22Rv1 (cell line): ENCODE results near the gene LURAP1L.

ENCODE experiments used
- H3K27ac ChIP-seq: fragments of 450-650 bp; 2 replicates; pipeline ENCODE4 v1.5.1; 2017
- ZFX ChIP-seq: fragments of 450-650 bp; IDR thresholded peaks from 2 replicates; pipeline ENCODE4 v1.6.1; 2017; ENCODE audit warnings: antibody characterized with exemption, borderline replicate concordance
- TF ChIP-seq, protein P1 (sequence below): fragments of 450-650 bp; IDR thresholded peaks from 2 replicates; pipeline ENCODE4 v1.5.1; 2017; ENCODE audit warnings: mild to moderate bottlenecking

LURAP1L gene

GRCh38 chr9:12812710-12813109, 37.9 kb downstream of the LURAP1L start:
- H3K27ac ChIP-seq: no peak overlapping the region
- TF ChIP-seq ZFX: no peak

- H3K27ac ChIP-seq: peak overlapping the region; percentile 58
- TF ChIP-seq, protein P1, sequence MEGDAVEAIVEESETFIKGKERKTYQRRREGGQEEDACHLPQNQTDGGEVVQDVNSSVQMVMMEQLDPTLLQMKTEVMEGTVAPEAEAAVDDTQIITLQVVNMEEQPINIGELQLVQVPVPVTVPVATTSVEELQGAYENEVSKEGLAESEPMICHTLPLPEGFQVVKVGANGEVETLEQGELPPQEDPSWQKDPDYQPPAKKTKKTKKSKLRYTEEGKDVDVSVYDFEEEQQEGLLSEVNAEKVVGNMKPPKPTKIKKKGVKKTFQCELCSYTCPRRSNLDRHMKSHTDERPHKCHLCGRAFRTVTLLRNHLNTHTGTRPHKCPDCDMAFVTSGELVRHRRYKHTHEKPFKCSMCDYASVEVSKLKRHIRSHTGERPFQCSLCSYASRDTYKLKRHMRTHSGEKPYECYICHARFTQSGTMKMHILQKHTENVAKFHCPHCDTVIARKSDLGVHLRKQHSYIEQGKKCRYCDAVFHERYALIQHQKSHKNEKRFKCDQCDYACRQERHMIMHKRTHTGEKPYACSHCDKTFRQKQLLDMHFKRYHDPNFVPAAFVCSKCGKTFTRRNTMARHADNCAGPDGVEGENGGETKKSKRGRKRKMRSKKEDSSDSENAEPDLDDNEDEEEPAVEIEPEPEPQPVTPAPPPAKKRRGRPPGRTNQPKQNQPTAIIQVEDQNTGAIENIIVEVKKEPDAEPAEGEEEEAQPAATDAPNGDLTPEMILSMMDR: no peak
- no peak for TF ChIP-seq ZFX
Observed at GRCh38 chr9:12813533-12813932, 38.7 kb downstream of the LURAP1L start.

- H3K27ac ChIP-seq: peak overlapping the region; percentile 58
- TF ChIP-seq, protein P1: 0 out of 2 replicates have a peak, but pooled peaks have one; percentile 1
- no peak for TF ChIP-seq ZFX
Observed at GRCh38 chr9:12813960-12814876, 39.4 kb downstream of the LURAP1L start.

DNA sequence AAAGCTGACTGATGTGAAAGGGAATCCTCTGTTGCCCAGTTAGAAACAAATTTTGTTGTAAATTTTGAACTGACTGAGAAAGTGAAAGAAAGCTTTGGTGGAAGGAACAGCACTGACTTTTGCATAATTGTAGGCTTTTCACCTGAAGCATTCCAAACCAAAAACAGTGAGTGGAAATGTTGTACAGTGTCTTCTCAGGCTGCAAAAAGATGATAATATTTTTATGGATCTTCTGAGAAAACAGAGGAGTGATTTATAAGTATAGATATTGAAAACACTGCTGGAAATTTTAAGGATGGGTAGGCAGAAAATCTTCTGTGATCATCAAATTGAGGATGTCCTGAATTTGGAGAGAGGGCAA, 40.0 kb downstream of the LURAP1L start:
- peak overlapping the region; percentile 58 for H3K27ac ChIP-seq

DNA sequence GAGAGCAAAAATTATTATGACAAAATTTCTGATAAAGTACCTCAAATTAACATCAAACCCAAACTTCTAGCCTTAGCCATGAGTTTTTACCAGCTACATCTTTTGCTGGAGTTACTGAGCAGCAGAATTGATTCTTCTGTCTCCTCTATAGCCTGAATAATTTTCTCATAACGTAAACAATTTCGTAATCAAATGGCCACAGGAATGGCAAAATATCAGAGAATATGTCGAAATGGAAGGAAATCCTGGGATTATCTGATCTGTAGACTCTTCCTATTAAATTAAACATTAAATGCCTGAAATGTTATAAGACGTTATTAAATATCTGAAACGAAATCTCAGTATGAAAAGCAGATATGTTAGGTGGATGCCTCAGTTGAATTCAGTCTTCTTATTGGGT, 41.1 kb downstream of the LURAP1L start:
- TF ChIP-seq ZFX: no peak
- TF ChIP-seq, protein P1: no peak
- H3K27ac ChIP-seq: no peak overlapping the region

More for the DNA sequence above, 40.0 kb downstream of the LURAP1L start:
- TF ChIP-seq, protein P1: no peak

GRCh38 chr9:12816656-12817101, 41.9 kb downstream of the LURAP1L start:
- TF ChIP-seq, protein P1: no peak
- TF ChIP-seq ZFX: no peak
- peak overlapping the region; percentile 36 for H3K27ac ChIP-seq

- peak overlapping the region; percentile 36; the same call in 1 of the 2 replicates for H3K27ac ChIP-seq
- TF ChIP-seq ZFX: no peak
- TF ChIP-seq, protein P1: no peak
Observed at GRCh38 chr9:12817702-12818101, 42.9 kb downstream of the LURAP1L start.
